OCI-M2 (cell line): ENCODE measurements around the gene IFT25.
A peak's percentile ranks its signal among the peaks of the same experiment; 100 is the strongest.
"Not testable (repeated sequence)": the region's sequence is repeated elsewhere in the genome, so short reads cannot be mapped to it uniquely, and the experiment has no call there.

Experiments
- DNase-seq: peaks from one replicate; lab custom pipeline; 2025; ENCODE audit not compliant: unreplicated experiment; lab: John Stamatoyannopoulos, UW

Gene IFT25

GRCh38 chr1:53889304-53890298 is 55.9 kb downstream of the IFT25 start, which contains the start of gene YIPF1:
TSS of gene YIPF1 (minus strand) at chr1:53889797. CDS start at chr1:53888937, 860 bp downstream.
- DNase-seq, result peak; percentile 30

GRCh38 chr1:53888681-53889080 is 56.8 kb downstream of the IFT25 start:
- no peak for DNase-seq

- not testable (repeated sequence) for DNase-seq
Observed at GRCh38 chr1:53883600-53883999, 61.9 kb downstream of the IFT25 start.

- DNase-seq, result not testable (repeated sequence)
Observed at GRCh38 chr1:53881853-53882252, 63.6 kb downstream of the IFT25 start.

GRCh38 chr1:53878492-53879105 is 66.9 kb downstream of the IFT25 start:
- no peak for DNase-seq

GRCh38 chr1:53875150-53875549 is 70.3 kb downstream of the IFT25 start:
- DNase-seq, result not testable (repeated sequence)

- no peak for DNase-seq
Observed at GRCh38 chr1:53871773-53872484, 73.6 kb downstream of the IFT25 start.
